GM06990 (cell line): ENCODE data around the gene TNS2.

ENCODE experiments used
- DNase-seq: peaks from one replicate; pipeline ENCODE4 v3.0.0-alpha.2; 2011; ENCODE audit not compliant: insufficient read length; ENCODE audit errors: extremely low read depth
- H3K27me3 ChIP-seq: replicated peaks from 2 replicates; pipeline ENCODE4 v1.6.0; 2011; ENCODE audit warnings: low read length; ENCODE audit not compliant: control insufficient read depth, insufficient read depth
- H3K36me3 ChIP-seq: 2 replicates; pipeline ENCODE4 v1.5.1; 2011; ENCODE audit warnings: low read length; ENCODE audit not compliant: control insufficient read depth, insufficient read depth
- H3K4me3 ChIP-seq: replicated peaks from 2 replicates; pipeline ENCODE4 v1.5.1; 2011; ENCODE audit warnings: low read depth, mild to moderate bottlenecking, control low read depth, low read length
- CTCF ChIP-seq: IDR thresholded peaks from 2 replicates; pipeline ENCODE4 v1.5.1; 2011; ENCODE audit warnings: low read length, control low read depth, mild to moderate bottlenecking, inconsistent platforms; ENCODE audit not compliant: insufficient read depth, poor library complexity, severe bottlenecking

TNS2 gene

GRCh38 chr12:53067993-53068770 lies 18.3 kb downstream of the TNS2 start:
- Histone ChIP-seq H3K4me3 (no peak overlapping the region), H3K27me3 (no peaks in the 10 kb centered on the region), H3K36me3 (peaks cover 19% of the 10 kb centered on the region)
- no peak for TF ChIP-seq CTCF
- DNase-seq = no peak

GRCh38 chr12:53068811-53069585 lies 19.1 kb downstream of the TNS2 start:
- no peak for DNase-seq
- H3K36me3 ChIP-seq = peaks cover 21% of the 10 kb centered on the region

GRCh38 chr12:53069621-53070410 lies 20.0 kb downstream of the TNS2 start:
- Histone ChIP-seq H3K36me3 (peaks cover 24% of the 10 kb centered on the region), H3K27me3 (no peaks in the 10 kb centered on the region), H3K4me3 (no peak overlapping the region)
- DNase-seq = no peak
- no peak for TF ChIP-seq CTCF

More at GRCh38 chr12:53068811-53069585, 19.1 kb downstream of the TNS2 start:
- TF ChIP-seq CTCF = no peak
- no peaks in the 10 kb centered on the region for H3K27me3 ChIP-seq
- no peak overlapping the region for H3K4me3 ChIP-seq

- TF ChIP-seq CTCF = no peak
- H3K4me3 ChIP-seq = no peak overlapping the region
- H3K27me3 ChIP-seq = no peaks in the 10 kb centered on the region
- peaks cover 21% of the 10 kb centered on the region for H3K36me3 ChIP-seq
- no peak for DNase-seq
These were observed 21.1 kb downstream of the TNS2 start for GRCh38 chr12:53070877-53071492.
